Astrocyte of the spinal cord (primary cell): ENCODE results near the gene TRAPPC2.
A peak's percentile ranks its signal among the peaks of the same experiment; 100 is the strongest.

Experiments
- DNase-seq: peaks from one replicate; pipeline ENCODE4 v3.0.0; 2011; ENCODE audit warnings: low read depth, low spot score
- H3K4me3 ChIP-seq: 2 replicates; pipeline ENCODE4 v1.5.1; 2011; ENCODE audit warnings: low read depth, mild to moderate bottlenecking, low read length, moderate library complexity
- CTCF ChIP-seq: IDR thresholded peaks from 2 replicates; pipeline ENCODE4 v1.5.1; 2012; ENCODE audit warnings: low read depth, mild to moderate bottlenecking, low read length, inconsistent platforms
- in situ Hi-C: cut with HindIII; loops from 2 replicates; pipeline ENCODE4 v1.10.0; 2017; ENCODE audit warnings: low sequenced_read_pairs

The TRAPPC2 gene

GRCh38 chrX:13717700-13718472 is 16.5 kb downstream of the TRAPPC2 start:
- no peak overlapping the region for H3K4me3 ChIP-seq
- TF ChIP-seq CTCF, result no peak
- DNase-seq, result peak; percentile 69
- in situ Hi-C loops, result no loop called here

GRCh38 chrX:13716905-13717304 is 17.5 kb downstream of the TRAPPC2 start:
- in situ Hi-C loops, result no loop called here
- DNase-seq, result no peak
- H3K4me3 ChIP-seq, result no peak overlapping the region
- TF ChIP-seq CTCF, result no peak

- DNase-seq, result no peak
- H3K4me3 ChIP-seq, result no peak overlapping the region
- no peak for TF ChIP-seq CTCF
- in situ Hi-C loops, result no loop called here
Observed at GRCh38 chrX:13716455-13716854, 18.0 kb downstream of the TRAPPC2 start.

- no peak for DNase-seq
- no peak for TF ChIP-seq CTCF
- no peak overlapping the region for H3K4me3 ChIP-seq
- in situ Hi-C loops, result no loop called here
Observed at GRCh38 chrX:13711141-13711540, 23.3 kb downstream of the TRAPPC2 start.

DNA sequence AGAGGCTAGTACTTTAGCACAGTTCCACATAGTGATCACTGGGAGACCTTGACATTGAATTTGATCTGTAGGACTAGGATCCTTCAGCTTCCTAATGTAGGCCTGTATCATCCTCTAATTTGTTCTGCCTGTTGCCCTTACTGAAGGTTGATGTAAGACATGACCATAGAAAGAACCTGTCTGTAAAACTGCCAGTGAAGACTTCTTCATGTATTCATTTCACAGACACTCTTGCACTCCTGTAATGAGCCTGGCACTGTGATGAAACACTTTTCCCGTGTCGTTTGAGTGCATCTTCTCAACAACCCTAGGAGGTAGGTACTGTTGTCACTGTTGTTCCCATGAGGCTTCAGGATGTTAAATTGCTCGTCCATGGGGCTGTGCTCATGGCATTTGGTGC is 30.8 kb downstream of the TRAPPC2 start:
- no peak overlapping the region for H3K4me3 ChIP-seq
- in situ Hi-C loops, result no loop called here
- no peak for DNase-seq
- TF ChIP-seq CTCF, result no peak

DNA sequence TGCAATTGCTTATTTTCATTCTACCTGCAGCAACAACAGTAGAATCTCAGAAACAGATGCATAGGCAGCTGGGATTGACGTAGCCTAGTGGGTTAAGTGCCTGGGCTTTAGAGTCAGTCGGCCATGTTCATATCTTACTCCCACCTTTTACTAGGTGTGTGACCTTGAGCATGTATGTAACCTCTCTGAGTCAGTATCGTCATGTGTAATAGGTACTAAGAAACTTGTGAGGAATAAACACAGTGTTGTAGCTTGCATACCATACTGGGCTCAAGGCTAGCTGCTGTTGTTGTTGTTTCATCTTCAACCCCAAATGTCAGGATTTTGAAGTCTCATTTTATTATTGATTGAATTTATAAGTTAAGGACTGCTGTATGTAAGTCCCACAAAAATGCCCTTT is 31.3 kb downstream of the TRAPPC2 start:
- in situ Hi-C loops, result no loop called here
- no peak overlapping the region for H3K4me3 ChIP-seq
- no peak for DNase-seq
- TF ChIP-seq CTCF, result no peak
